CD1c-positive myeloid dendritic cell (primary cell): ENCODE measurements around the gene ARRB1.

Experiments
- DNase-seq: peaks from one replicate; pipeline ENCODE4 v3.0.0-alpha.2; 2016; ENCODE audit errors: extremely low spot score

ARRB1 gene

GRCh38 chr11:75260396-75261170, 90.9 kb downstream of the ARRB1 start:
- DNase-seq: no peak

- DNase-seq: no peak
Measured at GRCh38 chr11:75254326-75254725, 97.1 kb downstream of the ARRB1 start.

GRCh38 chr11:75249704-75250103, 101.8 kb downstream of the ARRB1 start:
- DNase-seq: no peak

DNA sequence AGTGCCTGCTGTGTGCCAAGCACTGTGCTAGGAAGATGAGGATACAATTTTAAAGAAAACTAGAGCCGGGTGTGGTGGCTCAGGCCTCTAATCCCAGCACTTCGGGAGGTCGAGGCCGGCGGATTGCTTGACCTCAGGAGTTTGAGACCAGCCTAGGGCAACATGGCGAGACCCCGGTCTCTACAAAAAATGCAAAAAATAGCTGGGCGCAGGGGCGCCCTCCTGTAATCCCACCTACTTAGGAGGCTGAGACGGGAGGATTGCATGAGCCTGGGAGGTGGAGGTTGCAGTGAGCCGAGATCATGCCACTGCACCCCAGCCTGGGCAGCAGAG, 102.6 kb downstream of the ARRB1 start:
- DNase-seq: no peak

GRCh38 chr11:75246671-75247350, 104.7 kb downstream of the ARRB1 start:
- no peak for DNase-seq

DNA sequence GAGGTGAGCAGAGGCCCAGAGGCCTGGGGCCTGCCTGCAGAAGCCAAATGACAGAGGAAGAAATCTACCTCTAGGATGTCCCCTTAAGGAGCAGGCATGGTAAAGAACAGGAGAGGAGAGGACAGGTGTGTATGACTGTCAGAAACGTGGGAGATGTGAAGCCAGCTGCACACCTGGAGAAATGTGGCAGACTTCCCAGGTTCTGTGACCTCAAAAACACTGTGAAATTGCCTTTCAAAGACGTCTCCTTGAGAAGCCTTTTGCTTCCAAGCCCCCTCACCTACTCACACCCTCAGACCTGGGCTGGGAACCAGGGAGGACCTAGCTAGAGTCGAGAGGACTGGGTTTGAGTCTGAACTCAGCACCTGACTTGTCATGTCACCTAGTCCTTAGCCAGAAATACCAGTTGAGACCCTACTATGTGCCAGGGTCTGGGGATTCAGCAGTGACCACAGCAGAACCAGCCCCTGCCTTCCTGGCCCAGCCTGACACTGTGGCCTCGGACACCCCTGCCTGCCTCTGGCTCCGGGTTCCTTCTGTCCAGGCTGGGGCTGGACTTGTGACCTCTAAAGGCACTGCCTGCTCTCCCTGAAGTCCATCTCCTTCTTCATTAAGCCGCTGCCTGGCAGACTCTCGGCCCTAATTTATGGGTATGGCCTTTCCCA, 105.3 kb downstream of the ARRB1 start:
- no peak for DNase-seq

DNA sequence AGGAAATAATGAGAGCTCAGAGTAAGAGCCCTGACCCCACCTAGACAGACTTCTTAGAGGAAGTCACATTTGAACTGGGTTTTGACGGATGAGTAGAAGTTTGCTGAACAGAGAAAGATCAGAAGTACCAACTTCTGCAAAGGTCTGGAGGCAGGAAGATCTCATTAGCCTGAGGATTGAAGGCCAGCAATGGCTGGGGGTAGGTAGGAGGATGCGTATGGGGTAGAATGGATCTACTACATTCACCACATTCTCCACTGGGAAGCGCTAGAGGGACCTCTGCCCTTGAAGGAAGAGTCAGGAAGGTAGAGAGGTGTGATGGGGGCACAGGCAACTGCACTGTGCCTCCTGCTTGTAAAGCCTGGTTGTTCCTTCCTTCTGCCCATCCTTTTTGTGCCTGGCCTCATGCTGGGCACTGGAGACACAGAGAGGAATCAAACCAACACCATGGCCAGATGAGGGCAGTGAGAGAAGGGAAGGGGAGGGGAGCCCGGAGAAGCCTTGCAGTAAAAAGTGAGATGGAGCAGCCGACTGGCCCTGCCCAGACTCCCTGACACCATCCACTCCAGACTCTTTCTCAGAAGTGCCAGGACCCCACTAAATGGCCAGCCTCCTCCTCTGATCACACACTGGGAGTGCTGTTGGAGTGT, 106.0 kb downstream of the ARRB1 start:
- DNase-seq: no peak

DNA sequence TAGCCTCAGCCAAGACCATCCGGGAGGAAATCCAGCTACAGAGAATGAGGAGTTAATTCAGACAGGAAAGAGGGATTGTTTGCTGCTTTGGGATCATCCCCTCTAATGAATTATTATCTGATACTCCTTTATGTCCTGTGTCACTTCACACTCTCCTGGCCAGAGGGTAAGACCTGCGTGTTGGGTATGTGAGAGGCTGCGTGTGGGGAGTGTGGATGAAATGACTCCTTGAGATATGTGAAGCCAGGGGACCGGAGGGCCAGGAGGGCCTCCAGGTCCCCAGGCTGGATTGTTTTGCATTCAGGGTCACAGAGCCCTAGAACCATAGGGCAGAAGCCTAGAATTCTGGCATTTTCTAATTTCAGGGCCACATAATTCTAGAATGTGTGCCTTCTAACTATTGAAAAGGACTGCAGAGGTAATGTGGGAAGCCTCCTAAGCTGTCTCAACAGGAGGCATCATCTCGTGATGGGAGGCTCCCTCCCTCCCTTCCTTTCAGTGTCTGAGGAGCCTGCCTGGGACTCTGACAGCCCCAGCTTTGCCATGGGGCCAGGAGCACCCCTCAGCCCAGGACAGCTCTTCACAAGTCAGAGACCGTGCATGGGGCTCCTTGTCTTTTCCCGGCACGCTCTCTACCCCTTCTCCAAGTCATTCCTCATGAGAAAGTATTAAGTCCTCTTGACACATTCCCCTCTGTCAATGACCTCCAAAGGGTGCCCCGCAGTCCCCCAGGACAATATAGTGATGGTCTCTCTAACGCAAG, 107.2 kb downstream of the ARRB1 start:
- no peak for DNase-seq

- no peak for DNase-seq
Measured at GRCh38 chr11:75242722-75243600, 108.5 kb downstream of the ARRB1 start.

- DNase-seq: no peak
Measured at GRCh38 chr11:75241906-75242644, 109.4 kb downstream of the ARRB1 start.

DNA sequence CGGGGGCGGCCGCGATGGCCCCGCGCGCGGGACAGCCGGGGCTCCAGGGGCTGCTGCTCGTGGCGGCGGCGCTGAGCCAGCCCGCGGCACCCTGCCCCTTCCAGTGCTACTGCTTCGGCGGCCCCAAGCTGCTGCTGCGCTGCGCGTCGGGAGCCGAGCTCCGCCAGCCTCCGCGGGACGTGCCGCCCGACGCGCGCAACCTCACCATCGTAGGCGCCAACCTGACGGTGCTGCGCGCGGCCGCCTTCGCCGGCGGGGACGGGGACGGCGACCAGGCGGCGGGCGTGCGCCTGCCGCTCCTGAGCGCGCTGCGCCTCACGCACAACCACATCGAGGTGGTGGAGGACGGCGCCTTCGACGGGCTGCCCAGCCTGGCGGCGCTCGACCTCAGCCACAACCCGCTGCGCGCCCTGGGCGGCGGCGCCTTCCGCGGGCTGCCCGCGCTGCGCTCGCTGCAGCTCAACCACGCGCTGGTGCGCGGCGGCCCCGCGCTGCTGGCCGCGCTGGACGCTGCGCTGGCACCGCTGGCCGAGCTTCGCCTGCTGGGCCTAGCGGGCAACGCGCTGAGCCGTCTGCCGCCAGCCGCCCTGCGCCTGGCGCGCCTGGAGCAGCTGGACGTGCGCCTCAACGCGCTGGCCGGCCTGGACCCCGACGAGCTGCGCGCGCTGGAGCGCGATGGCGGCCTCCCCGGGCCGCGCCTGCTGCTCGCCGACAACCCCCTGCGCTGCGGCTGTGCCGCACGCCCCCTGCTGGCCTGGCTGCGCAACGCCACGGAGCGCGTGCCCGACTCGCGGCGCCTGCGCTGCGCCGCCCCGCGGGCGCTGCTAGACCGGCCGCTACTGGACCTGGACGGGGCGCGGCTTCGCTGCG, 110.2 kb downstream of the ARRB1 start:
- peak; percentile 96 for DNase-seq

- no peak for DNase-seq
Measured at GRCh38 chr11:75240311-75241035, 111.0 kb downstream of the ARRB1 start, which contains the start of gene TPBGL. TPBGL (plus strand) TSS chr11:75240774; CDS start chr11:75241050, 276 bp downstream.

- no peak for DNase-seq
Measured at GRCh38 chr11:75239531-75240290, 111.8 kb downstream of the ARRB1 start.

DNA sequence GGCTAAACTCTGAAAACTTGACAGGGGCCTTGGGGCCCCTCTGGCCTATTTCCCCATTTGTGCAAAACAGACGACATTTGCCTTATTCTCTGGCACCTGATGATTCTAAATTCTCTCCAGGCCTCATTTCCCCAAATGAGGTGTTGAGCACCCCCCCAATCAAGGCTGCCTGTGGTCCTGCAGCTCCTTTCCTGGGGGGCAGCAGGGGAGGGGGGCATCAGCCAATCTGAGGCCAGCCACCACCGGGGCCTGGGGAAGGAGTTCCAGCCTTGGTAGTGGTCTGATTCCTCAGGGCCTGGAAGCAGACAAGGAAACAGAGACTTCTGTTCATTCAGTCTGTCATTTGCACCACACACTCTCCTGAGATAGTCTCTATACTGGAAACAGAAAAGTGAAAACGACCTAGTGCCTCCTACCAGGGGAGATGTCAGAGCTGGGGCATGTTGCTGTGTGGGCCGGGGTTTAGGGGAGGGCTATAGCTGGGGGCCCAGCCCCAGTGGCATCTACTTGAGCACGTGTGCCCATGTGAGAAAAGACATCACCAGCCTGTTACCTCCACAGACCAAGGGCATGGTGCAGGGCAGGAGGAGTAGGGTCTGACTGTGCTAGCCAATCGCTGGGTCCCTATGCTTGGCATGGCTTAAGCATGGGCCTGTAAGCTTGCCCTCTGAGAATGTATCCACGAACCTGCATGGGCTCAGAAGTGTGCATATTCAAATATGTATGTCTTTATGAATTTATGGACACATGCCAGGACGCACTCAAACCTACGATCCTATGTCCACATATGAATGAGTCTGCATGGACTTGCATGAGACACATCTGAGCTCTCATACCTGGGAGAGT, 112.6 kb downstream of the ARRB1 start:
- DNase-seq: no peak

- DNase-seq: no peak
Measured at GRCh38 chr11:75237050-75237449, 114.4 kb downstream of the ARRB1 start.

- DNase-seq: no peak
Measured at GRCh38 chr11:75236062-75236461, 115.4 kb downstream of the ARRB1 start.
